A549 treated with DMSO at 1 μM for 4 hours (cell line): ENCODE results near the gene PURB. TPM values are rescaled to one million over a fixed set of nuclear protein-coding genes. Genes with fewer than 3 reads are reported as not detected.

Source experiments
- total RNA-seq: library from RNA; stranded (reverse); fragments of 200-300 nt; extraction: Qiagen RNA extraction; gene quantifications from 5 replicates; pipeline ENCODE4 v1.2.3, GENCODE V29; 2022; ENCODE audit warnings: low read depth

Gene PURB
- 11.9 to 14.4 TPM (median 12.1 TPM) in 5 replicates for total RNA-seq

GRCh38 chr7:44885394-44886317, at the start of gene PURB:
PURB (minus strand) TSS chr7:44885530; CDS start chr7:44885348, 182 bp downstream.

DNA sequence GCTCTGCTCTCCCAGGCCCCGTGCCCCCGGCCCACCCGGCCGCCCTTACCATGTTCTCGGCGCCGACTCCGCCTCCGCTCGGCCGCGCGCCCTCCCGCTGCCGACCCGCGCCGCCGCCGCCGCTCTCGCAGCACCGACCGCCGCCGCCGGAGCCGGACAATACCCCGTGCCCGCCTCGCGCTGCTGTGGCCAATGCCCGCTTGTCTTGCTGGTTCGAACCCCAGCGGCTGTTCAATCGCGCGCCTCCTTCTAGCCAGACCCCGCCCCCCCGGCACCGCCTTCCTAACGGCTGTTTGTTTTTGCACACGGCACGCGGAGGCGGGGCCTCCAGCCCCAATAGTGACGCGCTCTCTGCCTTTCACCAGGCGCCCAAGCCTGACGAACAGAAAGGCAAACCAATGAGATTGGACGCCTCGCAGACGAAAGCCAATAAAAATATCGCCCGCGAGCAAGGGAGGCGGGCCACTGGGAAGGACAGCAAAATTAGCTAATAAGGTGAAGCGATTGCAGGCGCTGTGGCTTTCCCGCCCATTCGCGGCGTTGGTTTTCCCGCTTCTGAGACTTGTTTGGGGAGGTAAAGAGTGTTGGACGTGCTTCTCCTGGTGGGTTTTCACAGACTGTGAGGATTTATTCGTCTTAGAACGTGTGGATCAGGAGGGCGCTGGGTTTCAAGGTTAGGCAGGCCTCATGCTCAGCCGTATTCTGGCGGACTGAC, 37.3 kb downstream of the PURB start, which contains the start of gene H2AZ2:
Gene H2AZ2, minus strand, starts transcription at position 168 of the 715 bp plus-strand sequence. Its CDS starts 116 bp downstream, at position 52.

Other genes starting within 250 kb of the PURB start
- 24.2 to 40.3 TPM (median 36.7 TPM) in 5 replicates for gene ZMIZ2, start 136.7 kb downstream of the PURB start, total RNA-seq
- 4,827 to 5,540 TPM (median 5,124 TPM) in 5 replicates for gene PPIA, start 88.8 kb downstream of the PURB start, total RNA-seq
- 209 to 262 TPM (median 258 TPM) in 5 replicates for gene H2AZ2, start 37.4 kb downstream of the PURB start, total RNA-seq
- gene MYO1G, start 93.5 kb upstream of the PURB start, total RNA-seq: 0.07 to 0.13 TPM (median 0.09 TPM) in 5 replicates
- 34.0 to 45.1 TPM (median 41.0 TPM) in 5 replicates for gene CCM2, start 114.7 kb upstream of the PURB start, total RNA-seq
- 0.11 to 0.34 TPM (median 0.18 TPM) in 5 replicates for gene NACAD, start 203.4 kb upstream of the PURB start, total RNA-seq
- gene TBRG4, start 226.2 kb upstream of the PURB start, total RNA-seq: 109 to 115 TPM (median 112 TPM) in 5 replicates